Loucy (cell line): ENCODE results near the gene MTA1.

Source experiments
- H2AFZ ChIP-seq: fragments of 200-600 bp; sonication (generic); 2 replicates; pipeline ENCODE4 v1.6.0; 2016; ENCODE audit warnings: antibody characterized with exemption, mild to moderate bottlenecking, low read length, moderate library complexity
- H3F3A ChIP-seq: fragments of 200-600 bp; 2 replicates; pipeline ENCODE4 v1.6.0; 2016; ENCODE audit warnings: antibody characterized with exemption, low read depth, mild to moderate bottlenecking
- H3K27me3 ChIP-seq: fragments of 200-600 bp; sonication (generic); 2 replicates; pipeline ENCODE4 v1.6.1; 2014; ENCODE audit warnings: low read length, mild to moderate bottlenecking; ENCODE audit not compliant: insufficient read depth, poor library complexity, severe bottlenecking
- H3K36me3 ChIP-seq: fragments of 200-600 bp; sonication (generic); 2 replicates; pipeline ENCODE4 v1.6.1; 2016; ENCODE audit warnings: low read length; ENCODE audit not compliant: insufficient read depth
- H3K4me1 ChIP-seq: fragments of 200-600 bp; sonication (generic); 2 replicates; pipeline ENCODE4 v1.5.1; 2014; ENCODE audit warnings: low read length, mild to moderate bottlenecking; ENCODE audit not compliant: insufficient read depth, poor library complexity, severe bottlenecking
- H3K4me2 ChIP-seq: fragments of 200-600 bp; sonication (generic); 2 replicates; pipeline ENCODE4 v1.6.0; 2014; ENCODE audit warnings: antibody characterized with exemption, low read length, low read depth, mild to moderate bottlenecking; ENCODE audit not compliant: poor library complexity, severe bottlenecking
- H3K4me3 ChIP-seq: fragments of 200-600 bp; sonication (generic); 2 replicates; pipeline ENCODE4 v1.5.1; 2014; ENCODE audit warnings: low read length, mild to moderate bottlenecking, mixed read lengths; ENCODE audit not compliant: poor library complexity, severe bottlenecking
- H3K79me2 ChIP-seq: fragments of 200-600 bp; sonication (generic); 2 replicates; pipeline ENCODE4 v1.6.1; 2014; ENCODE audit warnings: low read length; ENCODE audit not compliant: insufficient read depth
- H3K9ac ChIP-seq: fragments of 200-600 bp; sonication (generic); 2 replicates; pipeline ENCODE4 v1.6.0; 2014; ENCODE audit warnings: mild to moderate bottlenecking, low read depth, low read length, moderate library complexity; ENCODE audit not compliant: poor library complexity, severe bottlenecking
- H3K9me2 ChIP-seq: fragments of 200-600 bp; sonication (generic); replicated peaks from 2 replicates; pipeline ENCODE4 v1.6.1; 2016; ENCODE audit warnings: low read depth, low read length, mixed read lengths
- H3K9me3 ChIP-seq: fragments of 200-600 bp; sonication (generic); 2 replicates; pipeline ENCODE4 v1.6.1; 2014; ENCODE audit warnings: mild to moderate bottlenecking, antibody characterized with exemption, low read length, low read depth; ENCODE audit not compliant: insufficient read depth
- H4K20me1 ChIP-seq: fragments of 200-600 bp; sonication (generic); 2 replicates; pipeline ENCODE4 v1.6.0; 2014; ENCODE audit warnings: antibody characterized with exemption, low read length, mild to moderate bottlenecking; ENCODE audit not compliant: insufficient read depth, poor library complexity, severe bottlenecking
- EZH2phosphoT487 ChIP-seq: fragments of 200-600 bp; IDR thresholded peaks from 2 replicates; pipeline ENCODE4 v1.6.1; 2018; ENCODE audit warnings: antibody characterized with exemption, mild to moderate bottlenecking, moderate library complexity, borderline replicate concordance
- TF ChIP-seq, protein P1 (sequence below): fragments of 200-600 bp; sonication (generic); conservative IDR thresholded peaks from 2 replicates; pipeline ENCODE4 v1.5.1; 2014; ENCODE audit warnings: mild to moderate bottlenecking, antibody characterized with exemption, low read length

Gene MTA1

GRCh38 chr14:105480199-105480746, 60.6 kb downstream of the MTA1 start:
- no peak overlapping the region for H2AFZ ChIP-seq
- no peaks in the 10 kb centered on the region for H4K20me1 ChIP-seq
- no peaks in the 10 kb centered on the region for H3K79me2 ChIP-seq
- H3F3A ChIP-seq = no peaks in the 10 kb centered on the region
- no peaks in the 10 kb centered on the region for H3K36me3 ChIP-seq
- H3K4me2 ChIP-seq = peak overlapping the region; percentile 78
- H3K4me1 ChIP-seq = peaks cover 25% of the 10 kb centered on the region
- no peaks in the 10 kb centered on the region for H3K9me3 ChIP-seq
- H3K9me2 ChIP-seq = no peaks in the 10 kb centered on the region
- no peaks in the 10 kb centered on the region for H3K27me3 ChIP-seq
- no peak for TF ChIP-seq EZH2phosphoT487
- TF ChIP-seq, protein P1, sequence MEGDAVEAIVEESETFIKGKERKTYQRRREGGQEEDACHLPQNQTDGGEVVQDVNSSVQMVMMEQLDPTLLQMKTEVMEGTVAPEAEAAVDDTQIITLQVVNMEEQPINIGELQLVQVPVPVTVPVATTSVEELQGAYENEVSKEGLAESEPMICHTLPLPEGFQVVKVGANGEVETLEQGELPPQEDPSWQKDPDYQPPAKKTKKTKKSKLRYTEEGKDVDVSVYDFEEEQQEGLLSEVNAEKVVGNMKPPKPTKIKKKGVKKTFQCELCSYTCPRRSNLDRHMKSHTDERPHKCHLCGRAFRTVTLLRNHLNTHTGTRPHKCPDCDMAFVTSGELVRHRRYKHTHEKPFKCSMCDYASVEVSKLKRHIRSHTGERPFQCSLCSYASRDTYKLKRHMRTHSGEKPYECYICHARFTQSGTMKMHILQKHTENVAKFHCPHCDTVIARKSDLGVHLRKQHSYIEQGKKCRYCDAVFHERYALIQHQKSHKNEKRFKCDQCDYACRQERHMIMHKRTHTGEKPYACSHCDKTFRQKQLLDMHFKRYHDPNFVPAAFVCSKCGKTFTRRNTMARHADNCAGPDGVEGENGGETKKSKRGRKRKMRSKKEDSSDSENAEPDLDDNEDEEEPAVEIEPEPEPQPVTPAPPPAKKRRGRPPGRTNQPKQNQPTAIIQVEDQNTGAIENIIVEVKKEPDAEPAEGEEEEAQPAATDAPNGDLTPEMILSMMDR = no peak
- H3K4me3 ChIP-seq = no peak overlapping the region
- H3K9ac ChIP-seq = no peak overlapping the region

DNA sequence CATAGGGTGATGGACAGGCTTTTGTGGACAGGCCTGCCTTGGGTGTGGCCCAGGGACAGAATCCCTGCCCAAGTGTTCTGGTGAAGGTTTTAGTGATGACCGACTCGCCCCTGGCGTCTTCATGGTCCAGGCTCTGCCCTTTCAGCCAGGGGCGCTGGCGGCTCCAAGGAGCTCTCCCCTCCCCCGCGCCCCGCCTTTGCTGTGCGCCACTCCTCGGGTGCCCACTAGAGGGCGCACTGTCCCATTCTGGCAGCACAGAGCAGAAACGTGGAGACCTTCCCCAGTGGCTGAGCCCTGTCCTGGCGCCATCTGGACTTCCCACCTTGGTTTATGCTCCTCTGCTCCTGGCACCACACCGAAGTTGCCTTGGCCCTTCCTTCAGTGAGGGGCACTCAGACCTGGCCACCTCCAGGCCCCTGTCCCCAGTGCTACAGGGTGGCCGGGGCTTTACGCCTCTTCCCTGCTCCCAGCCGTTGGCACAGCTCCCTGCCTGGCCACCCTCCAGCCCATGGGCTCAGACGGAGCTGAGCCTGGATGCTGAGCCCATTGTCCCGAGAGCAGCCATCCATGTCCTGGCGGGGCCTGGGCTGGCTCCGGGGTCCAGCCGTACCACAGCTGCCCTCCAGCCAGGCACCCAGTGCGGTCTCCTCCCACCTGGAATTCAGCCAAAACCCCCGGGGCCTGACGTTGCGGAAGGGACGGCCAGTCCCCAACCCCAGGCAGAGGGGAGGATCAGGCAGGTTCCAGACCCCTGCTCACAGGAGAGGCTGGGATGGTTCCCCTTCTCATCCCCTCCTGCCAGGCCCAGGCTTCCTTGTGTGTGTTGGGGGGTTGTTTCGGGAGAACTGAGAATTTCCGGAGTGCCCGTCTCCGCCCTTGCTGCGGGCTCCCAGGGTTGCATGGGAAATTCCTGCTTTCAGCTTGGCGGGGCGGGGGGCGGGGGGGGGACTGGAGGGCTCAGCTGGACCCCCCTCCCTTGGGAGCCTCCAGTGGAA, 61.5 kb downstream of the MTA1 start:
- no peaks in the 10 kb centered on the region for H3F3A ChIP-seq
- no peaks in the 10 kb centered on the region for H3K36me3 ChIP-seq
- H3K79me2 ChIP-seq = no peaks in the 10 kb centered on the region
- peak overlapping the region; percentile 70 for H3K4me3 ChIP-seq
- TF ChIP-seq EZH2phosphoT487 = no peak
- TF ChIP-seq, protein P1 = peak; percentile 89
- no peaks in the 10 kb centered on the region for H3K9me3 ChIP-seq
- no peaks in the 10 kb centered on the region for H3K27me3 ChIP-seq
- peak overlapping the region; percentile 64 for H3K9ac ChIP-seq
- peak overlapping the region; percentile 72 for H2AFZ ChIP-seq
- no peaks in the 10 kb centered on the region for H4K20me1 ChIP-seq
- peak overlapping the region; percentile 78 for H3K4me2 ChIP-seq
- no peaks in the 10 kb centered on the region for H3K9me2 ChIP-seq
- H3K4me1 ChIP-seq = peaks cover 29% of the 10 kb centered on the region

DNA sequence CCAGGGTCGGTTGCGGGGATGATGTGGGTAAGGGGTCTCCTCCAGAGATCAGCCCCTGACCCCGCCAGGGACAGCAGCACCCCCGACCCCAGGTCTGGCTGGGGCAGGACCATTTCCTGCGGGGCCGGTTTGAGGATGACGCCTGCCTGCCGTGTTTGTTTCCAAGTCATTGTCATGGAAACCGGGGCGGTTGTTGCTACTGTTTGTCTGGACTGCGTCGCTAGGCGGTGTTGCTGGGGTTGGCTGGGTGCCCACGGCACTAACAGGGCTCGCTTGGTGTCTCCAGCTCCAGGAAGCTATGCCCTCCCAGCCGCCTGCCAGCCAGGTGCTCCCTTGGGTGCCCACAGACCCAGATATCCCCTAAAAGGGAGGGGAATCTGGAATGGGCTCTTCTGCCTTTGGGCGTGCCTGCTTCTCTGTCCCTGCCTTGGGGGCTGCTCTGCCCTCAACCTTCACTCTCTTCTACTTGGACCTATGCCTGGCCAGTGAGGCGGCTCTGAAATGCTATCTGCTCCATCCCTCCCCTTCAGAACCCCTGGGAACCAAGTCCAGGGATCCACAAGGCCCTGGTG, 62.3 kb downstream of the MTA1 start:
- Histone ChIP-seq H3F3A (no peaks in the 10 kb centered on the region), H3K27me3 (no peaks in the 10 kb centered on the region), H3K9ac (peak overlapping the region; percentile 52), H3K9me3 (no peaks in the 10 kb centered on the region), H3K36me3 (no peaks in the 10 kb centered on the region), H4K20me1 (no peaks in the 10 kb centered on the region), H3K4me2 (peak overlapping the region; percentile 78), H3K9me2 (no peaks in the 10 kb centered on the region), H3K79me2 (no peaks in the 10 kb centered on the region), H3K4me1 (peaks cover 29% of the 10 kb centered on the region), H3K4me3 (peak overlapping the region; percentile 70), H2AFZ (0 out of 2 replicates have a peak overlapping the region, but pooled peaks have one; percentile 62)
- TF ChIP-seq, protein P1 = peak; percentile 35
- no peak for TF ChIP-seq EZH2phosphoT487
